Measurements from ENCODE around the gene ACADL.

ACADL gene

GRCh38 chr2:210170196-210170445 is 55.1 kb downstream of the ACADL start:
- no peak for DNase-seq (ENCODE audit: low read depth)

GRCh38 chr2:210169516-210170195 is 55.6 kb downstream of the ACADL start:
- peak; percentile 46 for DNase-seq (ENCODE audit: low read depth)

GRCh38 chr2:210167227-210167626 is 58.0 kb downstream of the ACADL start:
- DNase-seq (ENCODE audit: low read depth): no peak

GRCh38 chr2:210162466-210163124 is 62.7 kb downstream of the ACADL start:
- DNase-seq (ENCODE audit: low read depth): no peak

GRCh38 chr2:210159059-210159458 is 66.2 kb downstream of the ACADL start:
- no peak for DNase-seq (ENCODE audit: low read depth)

GRCh38 chr2:210158236-210158635 is 67.0 kb downstream of the ACADL start:
- DNase-seq (ENCODE audit: low read depth): no peak

- DNase-seq (ENCODE audit: low read depth): no peak
Measured at GRCh38 chr2:210157526-210157925, 67.7 kb downstream of the ACADL start.

- no peak for DNase-seq (ENCODE audit: low read depth)
Measured at GRCh38 chr2:210147614-210148013, 77.6 kb downstream of the ACADL start.
